ENCODE results near the gene PTPRU. TPM values are rescaled to one million over a fixed set of nuclear protein-coding genes. Genes with fewer than 3 reads are reported as not detected.

The PTPRU gene
- total RNA-seq, 1 experiment from 2014 or later, result 45.5 TPM

DNA sequence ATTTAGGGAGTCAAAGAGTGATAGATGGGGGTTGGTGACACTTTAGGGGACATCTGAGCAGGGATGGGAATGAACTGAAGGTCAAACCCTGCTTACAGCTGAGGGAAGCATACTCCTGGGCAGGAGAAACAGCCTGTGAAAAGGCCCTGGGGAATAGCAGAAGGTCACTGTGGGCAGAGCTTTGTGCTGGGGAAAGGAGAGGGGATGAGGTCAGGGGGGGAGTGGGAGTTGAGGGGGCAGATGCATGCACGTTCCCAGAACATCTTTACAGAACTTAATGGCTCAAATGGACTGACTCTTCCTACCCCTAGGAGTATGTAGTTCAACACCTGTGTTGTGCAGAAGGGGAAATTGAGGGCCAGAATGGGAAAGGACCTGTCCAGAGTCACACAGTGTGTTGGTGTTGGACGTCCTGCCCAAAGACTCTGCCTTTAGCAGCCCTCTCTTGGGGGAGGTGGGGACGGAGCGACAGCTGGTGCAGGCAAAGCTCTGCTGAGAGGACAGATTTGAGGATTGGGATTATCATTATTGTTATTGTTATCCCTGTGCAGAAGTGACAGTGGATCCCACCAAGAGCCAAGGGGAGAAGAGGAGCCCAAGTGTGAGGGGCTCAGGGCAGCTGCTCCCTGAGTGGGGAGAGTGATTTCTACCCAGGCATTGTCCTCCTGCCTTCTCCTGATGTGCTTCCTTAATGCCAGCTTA is 116.5 kb downstream of the PTPRU start:
- Histone ChIP-seq H3K79me1 (ENCODE audit: insufficient read depth, low read depth, low read length, poor library complexity, severe bottlenecking) (no peaks in the 10 kb centered on the region), H3K4me1 (ENCODE audit: insufficient read depth, low read length) (no peaks in the 10 kb centered on the region), H4K8ac (replicated peaks; ENCODE audit: insufficient read length, low read depth, low read length) (no peak overlapping the region), H2BK12ac (ENCODE audit: insufficient read length, low read depth, low read length) (no peak overlapping the region), H3T11ph (ENCODE audit: low read length) (no peak overlapping the region), H3K79me2 (ENCODE audit: insufficient read depth, low read length) (no peaks in the 10 kb centered on the region), H3K23me2 (ENCODE audit: insufficient read length, low read depth, low read length, poor library complexity, severe bottlenecking) (no peaks in the 10 kb centered on the region), H3K23ac (ENCODE audit: insufficient read length, low read depth, low read length) (no peak overlapping the region), H4K5ac (ENCODE audit: insufficient read length, low read depth, low read length) (no peak overlapping the region), H2AFZ (ENCODE audit: low read length) (no peak overlapping the region), H2BK20ac (ENCODE audit: low read depth, low read length, poor library complexity, severe bottlenecking) (no peak overlapping the region), H3K56ac (ENCODE audit: insufficient read length, low read depth, low read length) (no peak overlapping the region), H3K9ac (ENCODE audit: extremely low read depth, insufficient read length, low read length) (no peak overlapping the region), H3K27me3 (ENCODE audit: insufficient read depth, low read length) (0 out of 2 replicates have a peak, but pooled peaks cover 3% of the 10 kb centered on the region), H4K20me1 (ENCODE audit: control insufficient read depth, insufficient read depth, insufficient read length) (no peaks in the 10 kb centered on the region), H4K91ac (ENCODE audit: insufficient read length, low read depth, low read length) (no peak overlapping the region), H3K14ac (ENCODE audit: insufficient read depth, low read length) (no peak overlapping the region; the same call in 1 of the 2 replicates), H3K9me3 (ENCODE audit: control insufficient read depth, low read depth, low read length) (no peaks in the 10 kb centered on the region), H2AK5ac (ENCODE audit: insufficient read length, low read length) (no peak overlapping the region), H3K4me2 (ENCODE audit: insufficient read depth, insufficient read length, low read length) (no peak overlapping the region), H2BK15ac (ENCODE audit: low read depth, low read length) (no peak overlapping the region), H2BK5ac (ENCODE audit: insufficient read length, low read length) (no peak overlapping the region), H3K27ac (ENCODE audit: insufficient read length, low read depth, low read length) (no peak overlapping the region), H3K4ac (ENCODE audit: low read depth, low read length) (no peak overlapping the region), H2BK120ac (ENCODE audit: low read depth, low read length, poor library complexity, severe bottlenecking) (no peak overlapping the region), H3K18ac (ENCODE audit: insufficient read length, low read depth, low read length) (no peak overlapping the region)
- no peaks in the 10 kb centered on the region for H3K9me3 Mint-ChIP-seq
- peaks cover 16 to 18% of the 10 kb centered on the region in 2 experiments for H3K4me1 Mint-ChIP-seq
- no peak for DNase-seq
- H3K4me3 Mint-ChIP-seq, result no peak overlapping the region
- TF ChIP-seq, protein P1, sequence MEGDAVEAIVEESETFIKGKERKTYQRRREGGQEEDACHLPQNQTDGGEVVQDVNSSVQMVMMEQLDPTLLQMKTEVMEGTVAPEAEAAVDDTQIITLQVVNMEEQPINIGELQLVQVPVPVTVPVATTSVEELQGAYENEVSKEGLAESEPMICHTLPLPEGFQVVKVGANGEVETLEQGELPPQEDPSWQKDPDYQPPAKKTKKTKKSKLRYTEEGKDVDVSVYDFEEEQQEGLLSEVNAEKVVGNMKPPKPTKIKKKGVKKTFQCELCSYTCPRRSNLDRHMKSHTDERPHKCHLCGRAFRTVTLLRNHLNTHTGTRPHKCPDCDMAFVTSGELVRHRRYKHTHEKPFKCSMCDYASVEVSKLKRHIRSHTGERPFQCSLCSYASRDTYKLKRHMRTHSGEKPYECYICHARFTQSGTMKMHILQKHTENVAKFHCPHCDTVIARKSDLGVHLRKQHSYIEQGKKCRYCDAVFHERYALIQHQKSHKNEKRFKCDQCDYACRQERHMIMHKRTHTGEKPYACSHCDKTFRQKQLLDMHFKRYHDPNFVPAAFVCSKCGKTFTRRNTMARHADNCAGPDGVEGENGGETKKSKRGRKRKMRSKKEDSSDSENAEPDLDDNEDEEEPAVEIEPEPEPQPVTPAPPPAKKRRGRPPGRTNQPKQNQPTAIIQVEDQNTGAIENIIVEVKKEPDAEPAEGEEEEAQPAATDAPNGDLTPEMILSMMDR (conservative IDR thresholded peaks at IDR 0.05), result no peak
- WGBS (ENCODE audit: extremely low coverage, insufficient read length, low lambda C conversion rate), result no CpG with 5 or more reads among the region's 4 CpGs
- no peaks in the 10 kb centered on the region; a peak in 1 of 7 replicates for H3K36me3 Mint-ChIP-seq (ENCODE audit: insufficient read depth in 1 of 3, low read depth in 3 of 3)
- peaks cover 41% of the 10 kb centered on the region for H3K27me3 Mint-ChIP-seq (ENCODE audit: low read depth)
- no peak overlapping the region for H3K27ac Mint-ChIP-seq

Data from H9 (cell line).